Measurements from ENCODE around the gene MKNK2.

The MKNK2 gene

DNA sequence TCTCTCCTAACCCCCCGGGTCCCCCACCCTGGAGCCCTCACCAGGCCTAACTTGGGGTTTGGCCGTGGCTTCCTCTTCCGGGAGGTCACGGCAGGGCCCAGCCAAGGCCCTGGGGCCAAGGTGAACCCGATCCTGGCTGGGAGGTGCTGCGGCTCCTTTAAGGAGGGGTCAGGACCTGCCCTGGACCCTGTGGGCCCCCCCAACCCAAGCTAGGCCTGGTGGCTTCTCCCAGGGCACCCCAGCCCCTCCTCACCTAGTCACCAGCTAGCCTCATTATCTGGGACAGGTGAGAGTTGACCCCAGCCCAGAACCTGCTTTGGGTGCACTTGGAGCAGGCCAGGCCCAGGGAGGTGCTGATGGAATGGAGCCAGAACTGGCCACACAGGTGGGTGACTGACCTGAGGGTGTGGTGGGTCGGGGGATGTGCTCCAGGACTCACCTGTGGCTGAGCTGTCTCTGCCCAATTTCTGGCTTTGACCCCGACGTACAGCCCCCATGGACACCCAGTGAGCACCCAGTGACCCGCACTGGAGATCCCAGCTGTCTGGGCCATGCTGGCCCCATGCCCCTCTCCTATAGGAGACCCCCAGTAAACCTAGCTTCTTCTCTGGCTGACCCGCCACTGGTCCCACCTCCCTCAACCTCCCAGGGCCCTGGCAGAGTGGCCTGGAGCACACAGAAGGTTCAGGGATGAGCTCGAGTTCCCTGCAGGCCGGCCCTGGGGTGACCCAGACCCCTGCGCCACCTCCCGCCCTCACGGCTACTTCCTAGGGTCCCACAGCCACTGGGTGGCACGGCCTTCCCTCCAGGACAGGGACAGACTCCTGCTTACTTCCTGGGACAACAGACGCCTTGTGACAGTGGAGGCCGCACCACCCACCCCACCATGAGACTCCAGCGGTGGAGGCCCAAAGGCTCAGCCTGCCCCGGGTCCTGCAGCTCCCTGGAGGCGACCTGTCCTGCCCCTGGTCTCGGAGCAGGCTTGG lies 6.7 kb upstream of the MKNK2 start:
- DNase-seq = no peak

DNA sequence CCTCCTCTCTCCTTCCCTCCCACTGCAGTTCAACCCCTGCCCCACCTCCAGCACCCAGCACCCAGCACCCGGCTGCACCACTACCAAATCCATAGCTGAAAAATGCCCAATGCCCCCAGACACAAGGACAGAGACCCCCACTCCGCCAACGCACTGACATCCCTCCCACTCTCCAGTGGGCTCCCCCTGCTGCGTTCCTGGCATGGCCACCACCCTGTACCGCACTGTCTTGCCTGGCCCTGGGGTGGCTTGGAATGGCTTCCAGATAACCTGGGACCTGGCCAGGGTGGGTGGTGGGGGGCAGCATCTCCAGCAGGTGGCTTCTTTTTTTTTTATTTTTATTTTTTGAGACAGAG lies 5.8 kb upstream of the MKNK2 start:
- DNase-seq = no peak

DNA sequence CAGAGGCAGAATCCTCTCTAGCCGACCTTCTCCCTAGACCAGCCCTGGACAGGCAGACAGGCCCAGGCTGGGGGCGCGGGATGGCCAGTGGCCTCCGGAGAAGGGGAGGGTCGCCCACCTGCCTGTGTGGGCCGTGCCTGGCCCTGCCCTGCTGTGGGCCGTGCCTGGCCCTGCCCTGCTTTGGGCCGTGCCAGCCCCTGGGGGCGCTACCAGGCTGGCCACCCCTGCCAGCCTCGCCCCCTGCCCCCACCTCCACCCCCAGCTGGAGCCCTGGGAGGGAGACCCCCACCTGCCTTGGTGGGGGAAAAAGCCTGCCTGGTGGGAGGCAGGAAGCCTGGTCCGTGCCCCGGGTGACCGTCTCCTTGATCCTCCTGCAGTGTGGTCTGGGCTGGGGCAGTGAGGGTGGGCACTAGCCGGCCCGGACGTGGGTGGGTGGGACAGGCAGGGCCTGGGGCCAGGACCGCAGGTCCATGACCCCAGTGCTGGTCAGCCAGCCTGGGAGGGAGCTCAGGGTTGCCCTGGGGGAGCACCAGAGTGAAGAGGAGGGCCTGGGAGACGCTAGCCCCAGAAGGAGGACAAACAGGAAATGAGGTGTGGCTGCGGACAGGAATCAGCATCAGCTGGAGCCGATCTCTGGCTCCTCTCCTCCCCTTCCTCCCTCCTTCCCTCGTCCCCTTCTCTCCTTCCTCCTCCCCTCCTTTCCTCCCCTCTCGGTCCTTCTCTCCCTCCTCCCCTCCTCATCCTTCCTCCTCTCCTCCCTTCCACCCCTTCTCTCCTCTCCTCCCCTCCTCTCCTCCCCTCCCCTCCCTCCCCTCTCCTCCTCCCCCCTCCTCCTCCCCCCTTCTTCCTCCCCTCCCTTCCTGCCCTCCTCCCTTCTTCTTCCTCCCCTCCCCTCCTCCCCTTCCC lies 5.1 kb upstream of the MKNK2 start:
- no peak for DNase-seq

DNA sequence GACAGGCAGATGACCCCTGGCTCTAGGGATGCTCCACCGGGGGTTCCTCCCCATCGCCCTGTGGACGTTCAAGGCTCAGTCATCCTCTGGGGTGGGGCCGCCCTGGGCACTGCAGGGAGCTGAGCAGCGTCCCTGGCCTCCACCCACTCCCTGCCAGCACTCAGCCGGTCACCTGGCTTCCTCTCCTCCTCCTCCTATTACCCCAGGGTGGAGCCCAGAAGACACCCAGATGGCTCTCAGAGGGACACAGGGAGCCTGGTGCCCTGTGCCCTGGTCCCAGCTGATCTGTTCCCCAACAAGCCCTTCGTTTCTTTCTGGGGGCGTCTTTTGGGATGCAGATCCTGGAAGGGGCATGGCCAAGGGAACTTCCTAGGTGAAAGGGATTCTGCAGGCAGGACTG lies 3.7 kb upstream of the MKNK2 start:
- no peak for DNase-seq

DNA sequence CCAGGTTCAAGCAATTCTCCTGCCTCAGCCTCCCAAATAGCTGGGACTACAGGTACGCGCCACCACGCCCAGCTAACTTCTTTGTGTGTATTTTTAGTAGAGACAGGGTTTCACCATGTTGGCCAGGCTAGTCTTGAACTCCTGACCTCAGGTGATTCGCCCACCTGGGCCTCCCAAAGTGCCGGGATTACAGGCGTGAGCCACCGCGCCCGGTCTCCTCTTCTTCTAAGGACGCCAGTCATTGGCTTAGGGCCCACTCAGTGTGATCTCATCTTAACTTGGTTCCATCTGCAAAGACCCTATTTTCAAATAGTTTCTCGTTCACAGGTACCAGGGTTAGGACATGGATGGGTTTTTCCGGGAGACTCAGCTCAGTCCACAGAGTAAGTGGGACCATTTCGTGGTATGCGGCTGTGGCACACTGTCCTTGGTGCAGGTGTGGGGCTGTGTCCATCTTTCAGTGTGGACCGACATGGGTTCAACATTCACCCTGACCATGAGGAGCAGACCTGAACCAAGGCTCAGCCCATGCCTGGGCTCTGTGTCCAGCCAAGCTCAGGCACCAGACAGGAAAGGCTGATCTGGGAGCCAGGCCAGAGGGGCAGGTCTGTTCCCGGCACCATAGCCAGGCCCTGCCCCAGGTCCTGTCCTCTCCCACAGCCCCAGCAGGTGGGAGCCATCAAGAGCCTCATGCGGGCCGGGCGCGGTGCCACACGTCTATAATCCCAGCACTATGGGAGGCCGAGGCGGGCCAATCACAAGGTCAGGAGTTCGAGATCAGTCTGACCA lies 2.8 kb upstream of the MKNK2 start:
- no peak for DNase-seq

DNA sequence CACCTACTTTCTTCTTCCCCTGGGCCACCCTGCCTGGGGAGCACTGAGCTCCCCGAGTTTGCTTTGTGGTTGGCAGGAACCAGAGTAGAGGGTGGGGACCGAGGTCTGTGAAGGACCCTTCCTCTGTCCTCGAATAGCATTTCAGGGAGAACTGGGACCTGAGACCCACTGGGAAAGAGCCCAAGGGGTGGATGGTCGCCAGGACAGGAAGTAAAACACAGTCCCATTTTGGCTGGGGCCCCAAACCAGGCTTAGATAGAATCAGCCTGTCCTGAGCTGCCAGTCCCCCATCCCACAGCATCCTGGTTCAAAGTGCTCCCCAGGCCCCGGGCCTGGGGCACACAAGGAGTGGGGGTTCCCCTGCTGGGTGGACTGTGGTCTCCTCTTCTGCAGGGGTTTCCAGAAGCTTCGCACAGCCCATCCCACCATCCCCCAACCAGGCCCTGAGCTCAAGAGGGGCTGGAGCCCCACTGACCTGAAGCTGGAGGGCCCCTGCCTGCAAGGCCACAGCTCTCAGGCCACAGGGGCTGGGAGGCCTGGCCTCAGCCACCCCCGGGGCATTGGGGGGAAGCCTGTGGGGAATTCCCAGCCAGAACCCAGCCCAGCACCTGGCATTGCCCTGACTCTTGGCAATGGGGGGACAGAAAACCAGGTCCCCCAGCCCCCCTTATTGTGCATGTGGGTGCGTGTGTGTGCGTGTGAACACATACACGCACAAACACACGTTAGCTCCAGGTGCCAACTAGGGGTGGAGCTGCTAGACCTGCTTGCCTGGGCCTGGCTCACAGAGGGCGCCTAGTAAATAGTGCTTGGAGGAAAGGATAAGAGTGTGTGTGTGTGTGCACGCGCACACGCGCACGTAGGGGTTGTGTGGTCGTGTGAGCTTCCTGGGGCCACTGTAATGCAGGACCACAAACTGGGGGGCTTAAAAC lies 995 bp upstream of the MKNK2 start:
- DNase-seq = no peak

DNA sequence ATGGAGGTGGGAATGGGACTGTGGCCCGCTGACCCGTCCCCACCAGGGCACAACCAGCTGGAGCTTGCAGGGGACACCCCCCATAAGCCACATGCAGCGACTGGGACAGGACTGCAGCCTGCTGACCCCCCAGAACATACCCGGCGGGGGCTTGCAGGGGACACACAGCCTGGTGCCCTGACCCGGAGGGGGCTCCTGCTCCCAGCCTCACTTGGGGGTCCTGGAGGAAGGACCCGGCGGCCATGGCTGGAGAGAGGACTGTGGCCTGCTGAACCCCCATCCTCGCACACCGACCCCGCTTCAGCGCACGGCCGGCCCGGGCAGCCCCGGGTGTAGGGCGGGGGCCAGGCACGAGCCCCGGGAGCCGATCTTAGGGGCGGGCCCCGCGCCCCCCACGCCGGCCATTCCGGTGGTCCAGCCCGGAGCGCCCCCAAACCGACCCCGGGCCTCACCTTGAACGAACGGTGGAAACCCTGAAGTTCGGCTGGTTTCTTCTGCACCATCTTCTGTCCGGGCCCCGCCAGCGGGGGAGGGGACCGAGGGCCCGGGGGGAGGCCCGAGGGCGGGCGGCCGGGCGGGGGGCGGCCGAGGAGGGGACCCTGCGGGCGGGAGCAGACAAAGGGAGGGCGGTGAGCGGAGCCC lies 574 bp downstream of the MKNK2 start:
- no peak for DNase-seq

DNA sequence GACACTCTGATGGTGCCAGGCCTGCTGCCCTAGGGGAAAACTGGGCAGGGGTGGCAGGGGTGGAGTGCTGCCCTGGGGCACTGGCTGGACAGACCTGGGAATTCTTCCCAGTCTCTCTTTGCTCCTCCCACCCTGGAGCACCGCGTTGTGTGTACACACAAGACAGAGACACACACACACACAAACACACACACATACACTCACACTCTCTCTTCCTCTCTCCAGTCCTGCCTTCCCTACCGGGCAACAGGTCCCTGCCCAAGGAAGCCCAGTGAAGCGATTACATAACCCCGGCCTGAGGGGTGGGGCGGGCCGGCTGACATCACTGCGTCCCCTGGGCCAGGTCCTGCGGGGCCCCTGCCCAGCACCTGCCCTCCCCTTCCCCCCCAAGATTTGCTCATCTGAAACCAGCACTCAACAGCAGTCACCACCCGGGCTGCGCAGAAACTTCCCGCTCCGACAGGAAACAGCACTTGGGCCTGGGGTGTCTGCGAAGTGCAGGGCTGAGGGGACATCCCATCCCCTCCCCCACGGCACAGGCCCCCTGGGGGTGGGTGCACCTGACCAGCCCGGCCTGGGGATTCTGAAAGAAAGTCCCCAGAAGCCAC lies 1.2 kb downstream of the MKNK2 start:
- DNase-seq = no peak

DNA sequence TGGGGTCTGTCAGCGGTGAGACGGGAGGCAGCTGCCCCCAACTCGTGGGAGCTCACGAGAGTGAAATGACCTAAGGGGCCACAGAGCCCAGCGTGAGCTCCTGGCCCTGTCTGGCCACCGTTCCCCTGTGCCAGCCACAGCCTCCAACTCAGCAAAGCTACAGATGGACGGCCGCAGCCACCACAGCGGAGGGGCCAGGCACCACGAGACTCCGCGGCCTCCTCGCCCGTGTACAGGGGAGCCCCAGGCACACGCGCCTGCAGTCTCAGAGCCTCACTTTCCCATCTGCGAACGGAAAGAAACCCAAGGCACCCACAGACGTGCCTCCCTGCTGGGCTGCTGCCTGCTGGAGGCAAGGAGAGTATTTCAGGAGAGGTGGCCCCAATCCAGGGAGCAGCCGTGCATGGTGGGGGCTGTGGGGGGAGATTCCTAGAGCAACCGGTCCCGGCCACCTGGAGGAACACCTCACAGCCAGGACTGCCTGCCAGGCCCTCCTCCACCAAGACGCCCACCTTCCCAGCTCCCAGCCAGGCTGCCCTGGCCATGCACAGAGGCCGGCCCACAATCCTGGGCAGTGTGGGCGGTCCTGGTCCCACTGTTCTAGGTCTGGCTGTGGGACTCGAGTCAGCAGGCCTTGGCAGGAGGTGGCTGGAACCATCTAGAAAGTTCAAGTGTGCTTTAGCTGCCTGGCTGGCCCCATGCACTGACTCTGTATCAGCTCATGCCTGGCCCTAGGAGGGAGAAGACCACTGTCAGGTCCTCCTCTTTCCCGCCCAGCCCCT lies 1.9 kb downstream of the MKNK2 start:
- DNase-seq = no peak

DNA sequence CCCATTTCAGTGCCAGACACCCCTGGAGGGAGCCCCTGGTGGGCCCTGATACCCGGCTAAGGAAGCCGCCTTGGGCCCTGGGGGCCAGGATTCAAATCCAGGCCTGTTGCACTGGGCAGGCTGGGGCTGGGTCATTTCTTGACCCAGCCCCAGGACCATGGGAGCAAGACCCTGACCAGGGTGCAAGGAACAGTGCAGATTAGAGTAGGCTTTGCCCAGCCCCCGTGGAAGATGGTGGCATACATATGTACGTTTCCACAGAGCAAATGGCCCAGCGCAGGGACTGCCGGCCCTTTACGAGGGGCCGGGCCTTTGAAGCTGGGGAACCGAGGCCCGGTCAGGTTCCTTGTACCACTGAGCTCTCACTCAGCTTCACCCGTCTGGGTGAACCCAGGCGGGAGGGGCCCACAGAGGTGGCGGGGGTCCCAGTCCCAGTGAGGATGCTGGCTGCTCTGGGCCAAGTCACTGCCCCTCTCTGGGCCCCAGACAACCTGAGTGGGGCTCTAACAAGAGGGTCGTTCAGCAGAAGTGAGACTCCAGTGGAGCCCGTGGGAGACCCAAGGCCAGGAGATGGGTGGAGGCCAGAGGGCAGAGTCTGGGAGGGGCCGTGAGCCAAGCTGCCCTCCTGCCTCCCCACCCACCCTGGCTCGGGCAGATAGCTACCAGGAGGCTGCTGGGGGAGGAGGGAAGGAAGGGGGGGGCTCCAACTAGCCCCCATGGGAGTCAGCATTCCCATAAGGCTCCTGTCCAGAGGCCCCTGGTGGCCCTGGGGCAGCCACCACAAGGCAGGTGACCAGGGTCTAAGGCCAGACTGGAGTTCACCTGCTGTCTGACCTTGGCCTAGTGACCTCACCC lies 2.7 kb downstream of the MKNK2 start:
- DNase-seq = no peak

DNA sequence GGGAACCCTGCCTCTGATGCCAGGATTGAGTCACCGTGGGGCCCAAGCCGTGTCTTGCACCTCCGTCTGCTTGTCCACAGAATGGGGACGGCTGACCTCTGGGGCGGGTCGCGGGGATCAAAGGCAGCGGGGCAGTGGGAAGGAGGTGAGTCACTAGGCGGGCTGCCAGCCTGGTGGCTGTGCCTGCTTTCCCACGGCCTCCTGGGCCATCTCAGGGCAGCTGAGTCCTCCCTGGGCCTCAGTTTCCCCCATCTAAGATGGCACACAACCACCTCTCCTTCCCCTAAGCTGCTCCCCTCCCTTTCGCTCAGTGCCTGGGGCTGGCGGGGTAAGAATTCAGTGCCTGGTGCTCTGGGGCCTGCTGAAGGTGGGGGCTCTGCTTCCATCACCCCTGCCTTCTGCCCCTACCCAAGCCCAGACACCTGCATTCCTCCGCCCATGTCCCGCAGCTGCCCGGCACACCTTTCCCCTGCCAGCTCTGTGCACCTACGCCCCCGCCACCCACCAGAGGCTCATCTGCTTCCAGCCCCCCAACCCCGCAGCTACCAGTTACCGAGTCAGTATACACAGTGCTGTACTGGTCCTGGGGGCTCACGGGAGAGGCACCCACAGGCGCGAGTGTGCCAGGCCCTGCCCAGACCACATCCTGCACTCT lies 3.5 kb downstream of the MKNK2 start:
- DNase-seq = no peak

DNA sequence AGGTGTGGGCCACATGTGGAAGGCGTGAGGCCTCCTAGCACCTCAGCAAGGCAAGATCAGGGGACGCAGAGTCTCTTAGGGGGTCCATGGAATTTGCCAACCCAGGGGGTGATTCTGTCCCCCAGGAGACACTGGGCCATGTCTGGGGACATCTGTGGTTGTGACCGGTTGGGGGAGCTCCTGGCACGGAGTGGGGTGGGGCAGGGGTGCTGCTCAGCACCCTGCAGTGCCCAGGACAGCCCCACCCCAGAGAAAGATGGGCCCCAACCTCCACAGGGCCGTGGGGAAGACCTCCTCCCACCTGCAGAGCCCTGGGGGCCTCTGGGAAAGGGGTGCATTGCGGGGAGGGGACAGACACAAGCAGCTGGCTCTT lies 4.0 kb downstream of the MKNK2 start:
- no peak for DNase-seq

DNA sequence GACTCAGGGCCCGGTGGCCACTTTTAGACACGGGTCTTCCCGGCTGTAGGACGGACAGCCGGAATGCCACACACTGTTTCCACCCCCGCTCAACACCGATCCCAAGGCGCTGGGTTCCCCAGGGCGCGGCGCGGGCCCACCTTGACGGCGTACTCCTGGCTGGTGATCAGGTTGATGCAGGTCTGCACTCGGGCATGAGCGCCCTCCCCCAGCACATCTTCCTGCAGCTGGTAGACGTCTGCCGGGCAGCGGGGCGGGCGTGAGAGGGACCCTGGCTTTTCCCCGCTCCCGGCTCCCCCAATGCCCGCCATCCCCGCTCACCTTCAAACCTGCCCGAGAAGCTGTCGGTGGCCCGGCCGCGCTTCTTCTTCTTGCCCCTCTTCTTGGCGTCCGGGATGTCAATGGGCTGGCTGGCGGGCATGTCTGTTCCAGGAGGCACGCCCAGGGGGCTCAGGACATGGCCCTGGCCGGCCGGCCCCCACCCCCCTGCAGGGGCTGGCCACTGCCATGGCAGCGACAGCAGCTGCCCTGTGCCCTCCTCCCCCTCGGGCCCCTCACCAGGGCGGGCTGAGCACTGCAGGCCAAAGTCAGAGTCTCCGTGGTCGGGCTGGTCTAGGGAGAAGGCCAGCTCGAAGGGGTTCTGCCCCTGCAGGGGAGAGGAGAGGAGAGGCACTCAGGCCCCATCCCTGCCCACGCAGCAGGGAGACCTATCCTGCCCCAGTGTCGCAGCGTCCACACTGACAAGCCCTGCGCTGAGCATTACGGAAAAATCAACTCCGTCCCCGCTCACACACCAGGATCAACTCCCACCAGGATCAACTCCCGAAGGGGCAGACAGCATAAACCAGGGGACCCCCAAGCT lies 4.8 kb downstream of the MKNK2 start:
- DNase-seq = no peak

DNA sequence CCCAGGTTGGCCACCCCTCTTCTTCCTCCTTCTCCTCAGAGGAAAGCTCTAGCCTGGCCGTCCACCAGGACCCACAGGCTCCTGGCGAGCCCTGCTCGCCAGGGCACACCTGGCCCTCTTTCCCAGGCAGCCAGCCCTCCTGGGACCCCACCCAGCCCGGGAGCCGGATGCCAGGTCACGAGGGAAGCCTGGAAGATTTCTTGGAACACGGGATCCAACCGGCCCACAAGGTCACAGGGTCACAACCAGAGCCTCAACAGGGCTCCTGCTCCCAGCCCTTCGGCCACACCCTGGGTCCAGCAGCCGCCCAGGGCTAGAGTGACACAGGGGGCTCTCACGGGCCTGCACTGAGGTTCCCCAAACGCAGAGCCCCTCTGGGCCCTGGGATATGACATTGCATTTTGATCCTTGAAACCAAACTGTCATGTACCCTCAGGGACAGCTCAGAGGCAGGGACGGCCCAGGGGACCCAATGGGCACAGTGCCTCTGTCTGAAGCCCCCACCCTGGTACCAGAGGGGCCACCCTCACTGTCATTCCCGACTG lies 5.5 kb downstream of the MKNK2 start:
- no peak for DNase-seq

DNA sequence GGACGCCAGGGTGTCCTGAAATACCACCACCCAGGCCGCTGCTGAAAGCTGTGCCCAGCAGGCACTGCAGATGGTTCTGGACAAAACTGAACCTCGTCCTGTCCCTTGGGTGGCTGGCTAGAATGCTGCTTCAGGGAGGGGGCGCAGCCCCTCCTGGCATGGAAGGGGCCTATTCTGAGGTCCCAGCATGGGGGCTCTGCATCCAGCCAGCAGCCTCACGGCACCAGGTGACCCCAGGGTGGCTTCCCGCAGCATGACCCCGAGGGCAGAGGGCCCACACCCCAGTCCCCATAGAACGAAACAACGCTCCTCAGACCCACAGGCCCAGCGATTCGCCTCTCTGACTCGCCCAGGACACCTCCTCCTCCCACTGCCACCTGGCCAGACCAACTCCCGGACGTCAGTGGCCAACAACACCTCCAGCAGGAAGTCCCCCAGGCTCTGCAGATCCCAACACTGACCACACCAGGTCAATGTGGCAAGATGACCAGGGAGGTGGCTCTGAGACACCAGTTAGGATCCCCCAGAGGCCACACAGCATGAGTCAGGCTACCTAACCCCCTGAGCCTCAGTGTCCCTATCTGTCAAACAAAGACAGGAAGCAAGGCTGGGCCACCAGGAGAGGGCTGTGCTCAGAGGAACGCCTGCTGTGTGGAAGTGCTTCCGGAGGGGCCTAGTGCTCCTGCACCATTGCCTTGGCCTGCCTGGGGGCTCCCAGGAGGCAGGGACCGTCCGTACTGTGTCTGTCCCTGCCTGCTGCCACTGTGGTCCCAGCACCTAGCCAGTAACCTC lies 6.1 kb downstream of the MKNK2 start:
- no peak for DNase-seq

DNA sequence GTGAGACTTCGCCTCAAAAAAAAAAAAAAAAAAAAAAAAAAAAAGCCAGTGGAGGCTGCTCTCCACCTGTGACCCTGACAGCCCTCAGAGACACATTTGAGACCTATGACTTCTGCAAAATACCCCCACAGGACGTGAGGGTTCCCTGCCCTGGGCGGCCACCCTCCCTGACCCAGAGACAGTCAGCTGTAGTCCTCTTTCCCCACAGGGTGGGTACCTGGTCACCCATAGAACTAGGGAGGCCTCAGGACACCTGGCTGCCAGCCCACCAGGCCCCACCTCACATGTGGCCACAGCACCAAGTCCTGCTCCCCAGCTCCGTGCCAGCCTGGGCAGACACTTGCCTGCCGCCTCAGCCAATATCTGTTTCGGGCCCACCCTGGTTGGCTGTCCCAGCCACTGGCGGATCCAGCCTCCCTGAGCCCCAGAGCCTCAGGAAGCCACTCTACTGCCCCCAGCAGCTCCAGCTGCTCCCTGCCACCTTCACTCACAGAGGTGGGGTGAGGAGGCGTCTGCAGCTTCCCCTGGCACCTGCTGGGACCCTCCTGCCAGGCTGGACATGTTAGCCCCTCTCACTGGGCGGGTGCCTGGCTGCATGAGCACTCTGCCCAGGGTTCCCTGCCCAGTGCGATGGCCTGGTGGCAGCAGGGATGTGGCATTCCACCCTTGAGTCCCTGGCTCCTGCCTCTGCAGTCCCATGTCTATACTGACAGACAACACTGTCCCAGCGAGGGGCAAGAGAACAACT lies 6.9 kb downstream of the MKNK2 start:
- no peak for DNase-seq
